GM20431 (cell line): ENCODE data around the gene GADD45G.

ENCODE experiments used
- in situ Hi-C: fragments of 300-500 bp; cut with MseI, MboI; formaldehyde crosslinking; loops from one replicate; pipeline ENCODE4 v1.15.0; 2020; ENCODE audit warnings: low sequenced_read_pairs; ENCODE audit not compliant: unreplicated experiment

The GADD45G gene

GRCh38 chr9:89623925-89624420, 19.2 kb downstream of the GADD45G start:
- in situ Hi-C loops: no loop called here

DNA sequence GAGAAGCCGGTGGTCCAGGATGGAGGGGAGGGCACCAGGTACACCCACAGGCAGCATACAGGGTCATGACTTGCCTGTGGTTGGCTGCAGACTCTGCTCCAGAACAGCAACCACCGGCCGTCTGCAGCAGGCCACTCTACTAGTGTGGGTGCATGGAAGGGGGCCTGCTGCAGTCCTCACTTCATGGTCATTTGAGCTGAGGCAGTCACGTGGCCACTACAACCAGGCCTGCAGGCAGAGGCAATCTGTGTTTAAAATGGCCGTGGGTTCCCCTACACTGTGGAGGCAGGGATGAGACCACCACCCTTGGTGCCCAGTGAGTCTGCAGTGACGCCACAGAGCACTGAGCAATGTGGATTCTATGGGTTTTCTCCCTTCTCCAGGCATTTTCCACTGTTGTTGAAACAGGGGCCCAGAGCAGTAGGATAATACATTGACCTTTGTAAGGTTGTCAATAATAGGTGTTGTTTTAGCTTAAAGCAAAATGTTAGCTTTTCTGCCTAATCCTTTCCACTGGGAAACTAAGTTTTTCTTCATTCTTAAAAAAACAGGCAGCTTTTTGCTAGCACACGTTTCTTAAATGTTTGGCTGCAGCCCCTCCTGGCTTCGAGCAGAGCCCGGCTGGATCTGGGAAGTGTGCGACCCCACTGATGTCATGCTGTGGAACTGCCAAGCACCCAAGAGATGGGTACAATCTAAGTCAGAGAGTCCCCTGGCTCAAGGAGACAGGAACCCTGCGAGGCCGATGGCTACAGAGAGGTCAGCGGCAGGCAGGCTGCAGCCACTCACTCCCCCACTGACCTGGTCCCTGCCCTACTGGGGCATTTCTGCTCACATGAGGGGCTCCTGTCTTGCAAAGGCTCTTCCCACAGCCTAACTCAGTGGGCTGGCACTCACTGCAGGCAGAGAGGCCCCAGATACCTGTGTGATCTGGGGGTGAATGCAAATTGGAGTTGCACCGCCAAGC, 21.2 kb downstream of the GADD45G start:
- in situ Hi-C loops: no loop called here

DNA sequence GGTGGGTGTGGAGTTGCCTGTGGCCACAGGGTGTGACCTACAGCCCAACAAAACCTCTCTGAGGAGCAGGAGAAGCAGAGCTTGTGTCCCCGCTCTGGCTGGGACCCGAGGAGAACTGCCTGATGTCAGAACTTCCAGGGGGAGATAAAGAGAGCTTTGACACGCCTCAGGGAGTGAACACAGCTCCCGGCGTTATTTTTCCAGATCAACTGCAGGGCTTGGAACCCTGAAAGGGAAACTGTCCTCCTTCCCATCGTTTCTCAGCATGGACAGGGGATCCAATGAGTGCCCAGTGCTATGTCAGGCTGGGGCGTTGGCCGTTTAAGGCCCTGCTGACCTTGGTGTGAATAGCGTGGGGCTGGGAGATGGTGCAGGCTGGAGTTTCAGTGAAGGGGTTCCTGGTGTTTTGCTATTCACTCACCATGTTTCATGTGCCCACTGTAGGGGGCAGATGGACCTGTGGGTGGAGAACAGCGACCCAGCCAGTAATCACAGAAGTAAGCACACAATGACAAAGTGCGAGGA, 22.0 kb downstream of the GADD45G start:
- in situ Hi-C loops: no loop called here

DNA sequence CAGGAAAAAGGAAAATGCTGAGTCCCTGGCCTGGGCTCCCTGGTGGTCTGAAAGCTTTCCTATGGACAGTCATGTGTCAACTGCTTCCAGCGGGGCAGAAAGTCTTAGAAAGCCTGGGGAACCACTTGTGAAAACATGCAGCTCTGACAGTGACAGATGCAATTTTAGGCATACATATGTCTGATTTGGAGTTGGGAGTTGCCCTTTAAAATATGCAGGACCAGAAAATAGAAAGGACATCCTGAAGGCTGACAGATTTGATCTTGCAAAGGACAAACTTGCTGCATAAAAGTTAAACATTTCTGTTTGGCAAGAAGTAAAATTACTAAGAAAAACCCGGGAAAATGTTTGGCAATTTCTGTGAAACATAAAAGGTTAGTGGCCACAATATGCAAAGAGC, 23.8 kb downstream of the GADD45G start:
- in situ Hi-C loops: no loop called here

DNA sequence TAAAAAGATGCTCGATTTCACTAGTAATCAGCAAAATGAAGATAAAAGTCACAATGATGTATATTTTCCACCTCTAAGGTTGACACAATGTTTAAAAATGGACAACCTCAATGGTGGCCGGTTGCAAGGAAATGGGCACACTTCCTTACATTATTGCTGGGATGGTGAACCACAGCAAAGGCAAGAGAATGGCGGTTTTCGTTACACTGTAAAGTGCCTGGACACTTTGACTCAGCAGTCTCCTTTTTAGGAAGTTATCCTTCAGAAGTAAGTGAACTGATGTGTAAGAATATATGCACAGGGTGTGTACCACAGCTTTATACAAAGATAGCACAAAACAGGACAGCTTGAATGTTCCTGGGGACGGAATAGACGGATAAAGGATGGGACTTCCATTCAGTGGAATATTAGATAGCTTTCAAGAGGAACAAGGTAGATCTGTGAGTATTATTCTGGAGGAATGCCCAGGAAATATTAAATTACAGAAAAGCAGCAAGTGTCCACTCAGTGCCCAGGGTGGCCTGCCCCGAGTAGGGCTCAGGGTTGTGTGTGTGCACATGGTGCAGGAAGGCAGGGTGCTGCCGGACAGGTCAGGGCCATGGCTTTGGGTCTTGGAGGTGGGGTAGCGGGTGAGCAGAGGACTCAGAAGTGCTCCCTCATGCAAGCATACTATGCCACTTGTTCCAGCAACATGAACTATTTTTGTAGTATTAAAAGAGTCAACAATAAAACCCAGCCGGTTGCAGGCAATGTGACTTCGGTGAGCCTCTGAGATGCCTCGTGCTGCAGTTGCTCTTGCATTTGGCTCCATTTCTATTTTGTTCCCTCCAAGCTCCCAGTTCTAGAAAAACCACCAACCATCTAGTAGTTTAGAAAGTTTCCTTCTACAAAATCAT, 24.5 kb downstream of the GADD45G start:
- in situ Hi-C loops: no loop called here

DNA sequence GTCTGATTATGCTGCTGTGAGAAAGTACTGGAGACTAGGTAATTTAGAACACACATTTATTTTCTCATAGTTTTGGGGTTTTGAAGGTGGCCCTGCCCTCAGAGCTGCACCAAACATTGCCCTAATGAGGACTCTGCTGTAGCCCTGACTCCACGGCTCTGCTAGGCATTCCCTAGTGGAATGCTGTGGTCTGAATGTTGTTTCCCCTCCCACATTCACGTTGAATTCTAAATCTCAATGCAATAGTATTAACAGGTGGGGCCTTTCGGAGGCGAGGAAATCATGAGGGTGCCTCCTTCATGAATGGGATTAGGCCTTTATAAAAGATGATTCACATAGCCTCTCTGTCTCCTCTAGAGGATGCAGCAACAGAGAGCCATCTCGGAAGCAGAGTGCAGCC, 25.7 kb downstream of the GADD45G start:
- in situ Hi-C loops: no loop called here

DNA sequence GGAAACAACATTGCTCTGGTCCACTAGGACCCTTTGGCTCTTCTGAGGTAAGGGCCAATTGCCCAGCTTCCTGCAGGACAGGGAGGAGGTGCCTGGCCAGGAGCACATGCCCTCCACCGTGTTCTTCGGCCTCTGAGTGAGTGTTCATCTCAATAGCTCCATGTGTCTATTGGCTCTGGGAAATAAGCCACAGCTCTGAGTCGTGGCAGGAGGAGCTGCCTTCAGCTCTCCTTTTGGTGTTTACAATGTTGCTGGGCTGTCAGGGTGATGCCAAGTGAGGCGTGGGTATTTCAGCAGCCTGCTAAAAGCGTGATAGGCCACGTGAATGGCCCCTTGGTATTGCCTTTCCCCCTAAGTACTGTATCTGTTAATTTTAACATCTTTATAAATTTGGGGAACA, 26.6 kb downstream of the GADD45G start:
- in situ Hi-C loops: no loop called here

GRCh38 chr9:89632192-89632733, 27.5 kb downstream of the GADD45G start:
- in situ Hi-C loops: no loop called here

DNA sequence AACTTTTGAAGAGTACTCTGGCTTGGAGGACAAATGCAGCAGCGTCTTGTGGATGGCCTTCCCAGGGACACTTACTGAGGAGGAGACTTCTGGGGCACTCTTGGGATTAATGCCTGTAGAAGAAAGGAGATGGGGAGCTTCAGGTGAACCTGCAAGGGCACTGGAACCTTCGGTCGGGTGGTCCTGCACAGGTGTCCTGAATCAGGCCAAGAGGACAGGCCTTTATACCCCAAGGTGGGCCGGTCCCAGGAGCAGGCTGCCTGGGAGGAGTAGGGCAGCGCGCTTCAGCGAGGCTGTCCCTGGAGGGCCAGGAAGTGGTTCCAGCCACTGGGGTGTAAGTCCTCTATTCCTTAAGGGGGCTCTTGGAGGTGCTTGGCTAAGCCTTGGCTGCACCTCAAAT, 27.9 kb downstream of the GADD45G start:
- in situ Hi-C loops: no loop called here

DNA sequence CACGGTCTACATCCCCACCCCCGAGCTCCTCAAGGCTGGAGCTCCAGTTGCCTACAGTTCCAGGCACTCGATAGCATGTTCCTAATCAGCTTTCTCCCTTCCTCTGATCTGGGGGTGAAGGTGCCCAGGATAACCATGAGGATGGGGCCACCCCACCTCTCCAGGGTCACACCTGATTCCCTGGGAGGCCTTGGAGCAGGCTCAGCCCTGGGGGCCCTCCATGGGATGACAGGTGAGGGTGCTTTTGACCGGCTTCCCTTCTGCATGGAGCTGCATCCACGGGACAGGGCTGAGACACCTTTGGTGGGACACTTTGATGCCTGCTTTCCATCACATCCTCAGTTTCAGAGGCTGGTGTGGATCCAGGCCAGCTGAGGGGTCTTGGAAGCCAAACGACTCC, 28.6 kb downstream of the GADD45G start:
- in situ Hi-C loops: no loop called here

- in situ Hi-C loops: no loop called here
Observed at GRCh38 chr9:89633920-89634319, 29.1 kb downstream of the GADD45G start.

- in situ Hi-C loops: no loop called here
Observed at GRCh38 chr9:89634995-89635742, 30.4 kb downstream of the GADD45G start.

- in situ Hi-C loops: no loop called here
Observed at GRCh38 chr9:89635816-89636215, 31.0 kb downstream of the GADD45G start.

DNA sequence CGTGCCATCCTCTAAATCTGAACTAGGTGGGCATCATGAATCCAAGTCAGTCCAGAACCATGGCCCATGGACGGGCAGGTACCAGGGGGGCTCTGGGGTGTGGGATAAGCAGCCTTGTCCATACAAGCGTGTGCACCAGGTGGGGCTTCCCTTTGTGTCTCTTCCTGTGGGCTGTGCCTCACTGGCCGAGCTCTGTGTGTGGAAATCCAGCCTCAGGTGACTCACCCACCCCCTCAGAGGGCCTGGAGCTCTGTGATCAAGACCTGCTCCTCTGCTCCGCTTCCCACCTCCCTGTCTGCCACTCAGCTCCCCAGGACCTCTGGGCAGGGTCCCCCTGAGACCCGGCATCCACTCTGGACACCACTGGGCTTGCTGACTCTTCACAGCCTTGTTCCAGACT, 33.0 kb downstream of the GADD45G start:
- in situ Hi-C loops: no loop called here

DNA sequence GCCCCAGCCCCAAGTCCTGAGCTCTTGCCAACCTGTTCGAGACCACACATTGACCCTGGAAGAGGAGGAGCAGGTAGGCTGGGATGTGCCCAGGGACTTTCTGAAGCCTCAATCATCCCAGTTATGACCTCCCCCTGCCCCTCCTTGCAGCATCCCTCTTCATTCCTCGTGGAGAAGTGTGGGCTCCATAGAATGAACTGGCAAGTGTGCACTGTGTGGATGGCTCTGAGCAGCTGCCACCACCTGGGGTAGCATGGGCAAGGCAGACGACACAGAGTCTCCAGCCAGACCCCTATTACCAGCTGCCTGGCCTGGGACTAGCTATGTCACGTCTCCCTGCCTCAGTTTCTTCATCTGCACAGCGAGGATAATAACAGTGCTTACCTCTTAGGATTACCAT, 33.5 kb downstream of the GADD45G start:
- in situ Hi-C loops: no loop called here

DNA sequence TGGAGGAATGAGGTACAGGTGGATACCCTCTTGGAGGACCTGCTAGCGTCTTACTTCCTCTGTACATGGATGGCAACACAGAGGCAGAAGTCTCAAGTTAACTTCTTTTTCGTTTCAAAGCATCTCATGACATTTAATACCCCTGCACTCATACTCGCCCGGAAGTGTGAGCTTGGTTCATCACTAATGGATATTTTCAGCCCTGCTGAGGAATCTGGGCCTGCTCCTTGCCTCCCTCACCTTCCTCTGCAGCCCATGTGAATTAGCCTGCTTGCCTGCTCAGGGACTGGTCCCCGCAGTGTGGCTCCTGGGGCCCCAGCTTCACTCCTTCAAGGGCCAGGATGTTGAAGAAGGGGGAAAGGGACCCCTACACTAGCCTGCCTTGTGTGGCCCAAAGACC, 34.1 kb downstream of the GADD45G start:
- in situ Hi-C loops: no loop called here

GRCh38 chr9:89639367-89639795, 34.6 kb downstream of the GADD45G start:
- in situ Hi-C loops: no loop called here

GRCh38 chr9:89639961-89640360, 35.1 kb downstream of the GADD45G start:
- in situ Hi-C loops: no loop called here

GRCh38 chr9:89640361-89640760, 35.5 kb downstream of the GADD45G start:
- in situ Hi-C loops: no loop called here

GRCh38 chr9:89640801-89641200, 36.0 kb downstream of the GADD45G start:
- in situ Hi-C loops: no loop called here
